HEK293 (cell line): ENCODE data around the gene ALDH7A1.
A peak's percentile ranks its signal among the peaks of the same experiment; 100 is the strongest.

Experiments used
- BCL11A ChIP-seq: fragments of 450-650 bp; formaldehyde crosslinking; IDR thresholded peaks from 2 replicates; pipeline ENCODE4 v1.5.1; 2016; ENCODE audit warnings: low read depth, missing biosample characterization, missing genetic modification characterization
- GLIS1 ChIP-seq: fragments of 450-650 bp; formaldehyde crosslinking; IDR thresholded peaks from 2 replicates; pipeline ENCODE4 v1.5.1; 2016; ENCODE audit warnings: missing biosample characterization, missing genetic modification characterization
- HOXD13 ChIP-seq: sonication (generic); formaldehyde crosslinking; IDR thresholded peaks from 2 replicates; pipeline ENCODE4 v1.8.0; 2022; ENCODE audit warnings: missing genetic modification reagents, borderline replicate concordance
- REPIN1 ChIP-seq: fragments of 450-650 bp; formaldehyde crosslinking; IDR thresholded peaks from 2 replicates; pipeline ENCODE4 v1.5.1; 2017; ENCODE audit warnings: missing biosample characterization, missing genetic modification characterization, low read depth
- SCRT1 ChIP-seq: fragments of 450-650 bp; formaldehyde crosslinking; IDR thresholded peaks from 2 replicates; pipeline ENCODE4 v1.5.1; 2016; ENCODE audit warnings: missing biosample characterization, missing genetic modification characterization, borderline replicate concordance
- WT1 ChIP-seq: fragments of 450-650 bp; formaldehyde crosslinking; IDR thresholded peaks from 2 replicates; pipeline ENCODE4 v1.5.1; 2016; ENCODE audit warnings: missing biosample characterization, missing genetic modification characterization
- ZBTB20 ChIP-seq: fragments of 450-650 bp; formaldehyde crosslinking; IDR thresholded peaks from 2 replicates; pipeline ENCODE4 v1.5.1; 2016; ENCODE audit warnings: missing biosample characterization, missing genetic modification characterization
- ZBTB7A ChIP-seq: fragments of 450-650 bp; formaldehyde crosslinking; IDR thresholded peaks from 2 replicates; pipeline ENCODE4 v1.5.1; 2016; ENCODE audit warnings: low read depth, missing biosample characterization, missing genetic modification characterization
- ZNF114 ChIP-seq: fragments of 450-650 bp; formaldehyde crosslinking; IDR thresholded peaks from 2 replicates; pipeline ENCODE4 v1.5.0; 2017; ENCODE audit warnings: missing biosample characterization, missing genetic modification characterization
- ZNF155 ChIP-seq: fragments of 450-650 bp; formaldehyde crosslinking; IDR thresholded peaks from 2 replicates; pipeline ENCODE4 v1.5.1; 2016; ENCODE audit warnings: missing biosample characterization, missing genetic modification characterization
- ZNF19 ChIP-seq: fragments of 450-650 bp; formaldehyde crosslinking; IDR thresholded peaks from 2 replicates; pipeline ENCODE4; 2016; ENCODE audit warnings: missing biosample characterization, missing genetic modification characterization, low read depth
- ZNF211 ChIP-seq: fragments of 450-650 bp; formaldehyde crosslinking; IDR thresholded peaks from 2 replicates; pipeline ENCODE4 v1.5.1; 2016; ENCODE audit warnings: low read depth, missing biosample characterization, missing genetic modification characterization
- ZNF37A ChIP-seq: fragments of 450-650 bp; IDR thresholded peaks from 2 replicates; pipeline ENCODE4 v1.5.1; 2018; ENCODE audit warnings: missing biosample characterization, missing genetic modification characterization
- ZNF391 ChIP-seq: fragments of 450-650 bp; formaldehyde crosslinking; IDR thresholded peaks from 2 replicates; pipeline ENCODE4 v1.5.1; 2016; ENCODE audit warnings: low read depth, missing biosample characterization, missing genetic modification characterization, borderline replicate concordance
- ZNF473 ChIP-seq: fragments of 450-650 bp; formaldehyde crosslinking; IDR thresholded peaks from 2 replicates; pipeline ENCODE4 v1.5.1; 2017; ENCODE audit warnings: missing biosample characterization, missing genetic modification characterization
- ZNF544 ChIP-seq: fragments of 450-650 bp; formaldehyde crosslinking; IDR thresholded peaks from 2 replicates; pipeline ENCODE4 v1.5.0; 2017; ENCODE audit warnings: missing biosample characterization, missing genetic modification characterization
- ZNF548 ChIP-seq: fragments of 450-650 bp; formaldehyde crosslinking; IDR thresholded peaks from 2 replicates; pipeline ENCODE4 v1.5.1; 2016; ENCODE audit warnings: missing biosample characterization, missing genetic modification characterization
- ZNF654 ChIP-seq: fragments of 450-650 bp; formaldehyde crosslinking; IDR thresholded peaks from 2 replicates; pipeline ENCODE4 v1.5.1; 2016; ENCODE audit warnings: low read depth, missing biosample characterization, missing genetic modification characterization
- ZNF677 ChIP-seq: fragments of 450-650 bp; IDR thresholded peaks from 2 replicates; pipeline ENCODE4 v1.5.0; 2018; ENCODE audit warnings: missing biosample characterization, mild to moderate bottlenecking, missing genetic modification characterization, moderate library complexity
- ZSCAN23 ChIP-seq: fragments of 450-650 bp; formaldehyde crosslinking; IDR thresholded peaks from 2 replicates; pipeline ENCODE4 v1.5.1; 2016; ENCODE audit warnings: missing biosample characterization, missing genetic modification characterization
- TF ChIP-seq, protein P1 (sequence below): fragments of 450-650 bp; formaldehyde crosslinking; IDR thresholded peaks from 2 replicates; pipeline ENCODE4 v1.5.1; 2016; ENCODE audit warnings: missing biosample characterization, missing genetic modification characterization
- TF ChIP-seq, protein P2 (sequence below): fragments of 450-650 bp; formaldehyde crosslinking; IDR thresholded peaks from 2 replicates; pipeline ENCODE4 v1.5.1; 2016; ENCODE audit warnings: missing biosample characterization, missing genetic modification characterization
- TF ChIP-seq, protein P3 (sequence below): IDR thresholded peaks from 2 replicates; pipeline ENCODE4 v1.6.1; 2011; ENCODE audit warnings: mild to moderate bottlenecking, low read depth, low read length, borderline replicate concordance
- TF ChIP-seq, protein P4 (sequence below): fragments of 450-650 bp; formaldehyde crosslinking; IDR thresholded peaks from 2 replicates; pipeline ENCODE4 v1.5.1; 2016; ENCODE audit warnings: missing biosample characterization, missing genetic modification characterization
- TF ChIP-seq, protein P5 (sequence below): fragments of 450-650 bp; formaldehyde crosslinking; IDR thresholded peaks from 2 replicates; pipeline ENCODE4 v1.5.1; 2016; ENCODE audit warnings: missing biosample characterization, missing genetic modification characterization
- TF ChIP-seq, protein P6 (sequence below): fragments of 450-650 bp; formaldehyde crosslinking; IDR thresholded peaks from 2 replicates; pipeline ENCODE4 v1.5.1; 2016; ENCODE audit warnings: missing biosample characterization, missing genetic modification characterization
- TF ChIP-seq, protein P7 (sequence below): fragments of 450-650 bp; formaldehyde crosslinking; IDR thresholded peaks from 2 replicates; pipeline ENCODE4 v1.5.1; 2016; ENCODE audit warnings: missing biosample characterization, missing genetic modification characterization

Gene ALDH7A1

DNA sequence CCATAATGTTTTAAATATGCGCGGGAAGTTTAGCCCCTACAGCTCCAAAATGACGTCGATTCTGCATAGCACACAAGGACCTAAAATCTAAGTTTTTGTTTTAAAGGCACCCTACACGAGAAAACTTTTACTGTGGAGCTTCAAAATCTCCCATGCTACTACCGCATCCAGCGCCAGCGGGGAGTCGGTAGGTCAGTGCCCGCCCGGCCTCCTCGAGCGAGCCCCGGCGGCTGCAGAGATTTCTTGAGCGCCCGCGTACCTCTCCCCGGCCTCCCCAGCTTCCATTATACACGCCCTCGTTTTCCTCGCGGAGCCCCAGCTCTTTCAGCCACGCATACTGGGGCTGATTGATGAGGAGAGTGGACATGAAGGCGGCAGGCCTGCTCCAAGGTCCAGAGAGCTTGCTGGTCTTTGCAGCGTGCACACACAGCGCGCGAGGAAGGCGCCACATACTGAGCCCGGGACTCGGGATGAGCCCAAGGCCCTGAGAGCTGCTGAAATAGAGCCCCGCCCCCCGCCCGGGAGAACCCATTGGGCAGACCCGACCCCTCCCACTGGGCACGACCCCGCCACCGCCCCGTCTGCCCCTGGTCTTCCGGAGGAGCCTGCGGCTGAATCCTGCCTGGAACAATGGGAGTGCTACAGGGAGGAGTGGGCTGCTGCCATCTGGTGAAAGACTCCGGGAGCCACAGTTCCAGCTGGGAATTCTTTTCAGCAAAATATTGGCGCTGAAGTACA lies at the start of gene ALDH7A1 (continued):
- no peak; the same call in 1 of the 2 replicates for TF ChIP-seq ZSCAN23 (tag by site-specific recombination)
- TF ChIP-seq, protein P1, sequence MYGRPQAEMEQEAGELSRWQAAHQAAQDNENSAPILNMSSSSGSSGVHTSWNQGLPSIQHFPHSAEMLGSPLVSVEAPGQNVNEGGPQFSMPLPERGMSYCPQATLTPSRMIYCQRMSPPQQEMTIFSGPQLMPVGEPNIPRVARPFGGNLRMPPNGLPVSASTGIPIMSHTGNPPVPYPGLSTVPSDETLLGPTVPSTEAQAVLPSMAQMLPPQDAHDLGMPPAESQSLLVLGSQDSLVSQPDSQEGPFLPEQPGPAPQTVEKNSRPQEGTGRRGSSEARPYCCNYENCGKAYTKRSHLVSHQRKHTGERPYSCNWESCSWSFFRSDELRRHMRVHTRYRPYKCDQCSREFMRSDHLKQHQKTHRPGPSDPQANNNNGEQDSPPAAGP = 0 out of 2 replicates have a peak, but pooled peaks have one; percentile 45
- TF ChIP-seq SCRT1 (tag by site-specific recombination) = no peak
- TF ChIP-seq ZBTB7A (tag by site-specific recombination) = no peak
- TF ChIP-seq, protein P2, sequence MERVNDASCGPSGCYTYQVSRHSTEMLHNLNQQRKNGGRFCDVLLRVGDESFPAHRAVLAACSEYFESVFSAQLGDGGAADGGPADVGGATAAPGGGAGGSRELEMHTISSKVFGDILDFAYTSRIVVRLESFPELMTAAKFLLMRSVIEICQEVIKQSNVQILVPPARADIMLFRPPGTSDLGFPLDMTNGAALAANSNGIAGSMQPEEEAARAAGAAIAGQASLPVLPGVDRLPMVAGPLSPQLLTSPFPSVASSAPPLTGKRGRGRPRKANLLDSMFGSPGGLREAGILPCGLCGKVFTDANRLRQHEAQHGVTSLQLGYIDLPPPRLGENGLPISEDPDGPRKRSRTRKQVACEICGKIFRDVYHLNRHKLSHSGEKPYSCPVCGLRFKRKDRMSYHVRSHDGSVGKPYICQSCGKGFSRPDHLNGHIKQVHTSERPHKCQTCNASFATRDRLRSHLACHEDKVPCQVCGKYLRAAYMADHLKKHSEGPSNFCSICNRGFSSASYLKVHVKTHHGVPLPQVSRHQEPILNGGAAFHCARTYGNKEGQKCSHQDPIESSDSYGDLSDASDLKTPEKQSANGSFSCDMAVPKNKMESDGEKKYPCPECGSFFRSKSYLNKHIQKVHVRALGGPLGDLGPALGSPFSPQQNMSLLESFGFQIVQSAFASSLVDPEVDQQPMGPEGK (tag by site-specific recombination) = peak; percentile 64; the same call in 1 of the 2 replicates
- no peak for TF ChIP-seq ZNF548 (tag by site-specific recombination)
- TF ChIP-seq ZNF391 (tag by site-specific recombination) = no peak
- TF ChIP-seq HOXD13 (CRISPR knock-in tag) = peak; percentile 56; the same call in 1 of the 2 replicates
- no peak for TF ChIP-seq ZNF473 (tag by site-specific recombination)
- peak; percentile 47; the same call in 1 of the 2 replicates for TF ChIP-seq BCL11A (tag by site-specific recombination)
- no peak for TF ChIP-seq ZNF211 (tag by site-specific recombination)
- TF ChIP-seq ZNF544 = no peak
- no peak for TF ChIP-seq ZNF677 (tag by site-specific recombination)
- TF ChIP-seq GLIS1 = peak; percentile 40; the same call in 1 of the 2 replicates
- 0 out of 2 replicates have a peak, but pooled peaks have one; percentile 4 for TF ChIP-seq WT1 (tag by site-specific recombination)
- no peak for TF ChIP-seq ZNF114
- no peak for TF ChIP-seq ZNF37A (tag by site-specific recombination)
- TF ChIP-seq REPIN1 (tag by site-specific recombination) = no peak
- TF ChIP-seq, protein P3, sequence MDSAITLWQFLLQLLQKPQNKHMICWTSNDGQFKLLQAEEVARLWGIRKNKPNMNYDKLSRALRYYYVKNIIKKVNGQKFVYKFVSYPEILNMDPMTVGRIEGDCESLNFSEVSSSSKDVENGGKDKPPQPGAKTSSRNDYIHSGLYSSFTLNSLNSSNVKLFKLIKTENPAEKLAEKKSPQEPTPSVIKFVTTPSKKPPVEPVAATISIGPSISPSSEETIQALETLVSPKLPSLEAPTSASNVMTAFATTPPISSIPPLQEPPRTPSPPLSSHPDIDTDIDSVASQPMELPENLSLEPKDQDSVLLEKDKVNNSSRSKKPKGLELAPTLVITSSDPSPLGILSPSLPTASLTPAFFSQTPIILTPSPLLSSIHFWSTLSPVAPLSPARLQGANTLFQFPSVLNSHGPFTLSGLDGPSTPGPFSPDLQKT = no peak
- TF ChIP-seq, protein P4, sequence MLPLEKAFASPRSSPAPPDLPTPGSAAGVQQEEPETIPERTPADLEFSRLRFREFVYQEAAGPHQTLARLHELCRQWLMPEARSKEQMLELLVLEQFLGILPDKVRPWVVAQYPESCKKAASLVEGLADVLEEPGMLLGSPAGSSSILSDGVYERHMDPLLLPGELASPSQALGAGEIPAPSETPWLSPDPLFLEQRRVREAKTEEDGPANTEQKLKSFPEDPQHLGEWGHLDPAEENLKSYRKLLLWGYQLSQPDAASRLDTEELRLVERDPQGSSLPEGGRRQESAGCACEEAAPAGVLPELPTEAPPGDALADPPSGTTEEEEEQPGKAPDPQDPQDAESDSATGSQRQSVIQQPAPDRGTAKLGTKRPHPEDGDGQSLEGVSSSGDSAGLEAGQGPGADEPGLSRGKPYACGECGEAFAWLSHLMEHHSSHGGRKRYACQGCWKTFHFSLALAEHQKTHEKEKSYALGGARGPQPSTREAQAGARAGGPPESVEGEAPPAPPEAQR (tag by site-specific recombination) = no peak
- TF ChIP-seq, protein P5, sequence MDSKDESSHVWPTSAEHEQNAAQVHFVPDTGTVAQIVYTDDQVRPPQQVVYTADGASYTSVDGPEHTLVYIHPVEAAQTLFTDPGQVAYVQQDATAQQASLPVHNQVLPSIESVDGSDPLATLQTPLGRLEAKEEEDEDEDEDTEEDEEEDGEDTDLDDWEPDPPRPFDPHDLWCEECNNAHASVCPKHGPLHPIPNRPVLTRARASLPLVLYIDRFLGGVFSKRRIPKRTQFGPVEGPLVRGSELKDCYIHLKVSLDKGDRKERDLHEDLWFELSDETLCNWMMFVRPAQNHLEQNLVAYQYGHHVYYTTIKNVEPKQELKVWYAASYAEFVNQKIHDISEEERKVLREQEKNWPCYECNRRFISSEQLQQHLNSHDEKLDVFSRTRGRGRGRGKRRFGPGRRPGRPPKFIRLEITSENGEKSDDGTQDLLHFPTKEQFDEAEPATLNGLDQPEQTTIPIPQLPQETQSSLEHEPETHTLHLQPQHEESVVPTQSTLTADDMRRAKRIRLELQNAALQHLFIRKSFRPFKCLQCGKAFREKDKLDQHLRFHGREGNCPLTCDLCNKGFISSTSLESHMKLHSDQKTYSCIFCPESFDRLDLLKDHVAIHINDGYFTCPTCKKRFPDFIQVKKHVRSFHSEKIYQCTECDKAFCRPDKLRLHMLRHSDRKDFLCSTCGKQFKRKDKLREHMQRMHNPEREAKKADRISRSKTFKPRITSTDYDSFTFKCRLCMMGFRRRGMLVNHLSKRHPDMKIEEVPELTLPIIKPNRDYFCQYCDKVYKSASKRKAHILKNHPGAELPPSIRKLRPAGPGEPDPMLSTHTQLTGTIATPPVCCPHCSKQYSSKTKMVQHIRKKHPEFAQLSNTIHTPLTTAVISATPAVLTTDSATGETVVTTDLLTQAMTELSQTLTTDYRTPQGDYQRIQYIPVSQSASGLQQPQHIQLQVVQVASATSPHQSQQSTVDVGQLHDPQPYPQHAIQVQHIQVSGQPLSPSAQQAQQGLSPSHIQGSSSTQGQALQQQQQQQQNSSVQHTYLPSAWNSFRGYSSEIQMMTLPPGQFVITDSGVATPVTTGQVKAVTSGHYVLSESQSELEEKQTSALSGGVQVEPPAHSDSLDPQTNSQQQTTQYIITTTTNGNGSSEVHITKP = peak; percentile 89
- TF ChIP-seq, protein P6, sequence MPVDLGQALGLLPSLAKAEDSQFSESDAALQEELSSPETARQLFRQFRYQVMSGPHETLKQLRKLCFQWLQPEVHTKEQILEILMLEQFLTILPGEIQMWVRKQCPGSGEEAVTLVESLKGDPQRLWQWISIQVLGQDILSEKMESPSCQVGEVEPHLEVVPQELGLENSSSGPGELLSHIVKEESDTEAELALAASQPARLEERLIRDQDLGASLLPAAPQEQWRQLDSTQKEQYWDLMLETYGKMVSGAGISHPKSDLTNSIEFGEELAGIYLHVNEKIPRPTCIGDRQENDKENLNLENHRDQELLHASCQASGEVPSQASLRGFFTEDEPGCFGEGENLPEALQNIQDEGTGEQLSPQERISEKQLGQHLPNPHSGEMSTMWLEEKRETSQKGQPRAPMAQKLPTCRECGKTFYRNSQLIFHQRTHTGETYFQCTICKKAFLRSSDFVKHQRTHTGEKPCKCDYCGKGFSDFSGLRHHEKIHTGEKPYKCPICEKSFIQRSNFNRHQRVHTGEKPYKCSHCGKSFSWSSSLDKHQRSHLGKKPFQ (tag by site-specific recombination) = peak; percentile 16; the same call in 1 of the 2 replicates
- peak; percentile 100 for TF ChIP-seq ZBTB20
- TF ChIP-seq, protein P7, sequence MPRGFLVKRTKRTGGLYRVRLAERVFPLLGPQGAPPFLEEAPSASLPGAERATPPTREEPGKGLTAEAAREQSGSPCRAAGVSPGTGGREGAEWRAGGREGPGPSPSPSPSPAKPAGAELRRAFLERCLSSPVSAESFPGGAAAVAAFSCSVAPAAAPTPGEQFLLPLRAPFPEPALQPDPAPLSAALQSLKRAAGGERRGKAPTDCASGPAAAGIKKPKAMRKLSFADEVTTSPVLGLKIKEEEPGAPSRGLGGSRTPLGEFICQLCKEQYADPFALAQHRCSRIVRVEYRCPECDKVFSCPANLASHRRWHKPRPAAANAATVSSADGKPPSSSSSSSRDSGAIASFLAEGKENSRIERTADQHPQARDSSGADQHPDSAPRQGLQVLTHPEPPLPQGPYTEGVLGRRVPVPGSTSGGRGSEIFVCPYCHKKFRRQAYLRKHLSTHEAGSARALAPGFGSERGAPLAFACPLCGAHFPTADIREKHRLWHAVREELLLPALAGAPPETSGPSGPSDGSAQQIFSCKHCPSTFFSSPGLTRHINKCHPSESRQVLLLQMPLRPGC = no peak
- peak; percentile 26; the same call in 1 of the 2 replicates for TF ChIP-seq ZNF654 (tag by site-specific recombination)
- no peak for TF ChIP-seq ZNF155 (tag by site-specific recombination)
- no peak for TF ChIP-seq ZNF19
